ENCODE measurements around the gene SOX6.

SOX6 gene

GRCh38 chr11:15957234-15957633, 399.1 kb downstream of the SOX6 start:
- TF ChIP-seq SPI1 (IDR thresholded peaks at IDR 0.05; ENCODE audit: low read depth, low read length) (no peak), POLR2AphosphoS5 (IDR thresholded peaks at IDR 0.05; ENCODE audit: low read depth, low read length) (no peak), PAX5 (IDR thresholded peaks at IDR 0.05; ENCODE audit: insufficient read depth, low read length, severe bottlenecking) (no peak), POU2F2 (IDR thresholded peaks at IDR 0.05; ENCODE audit: low read depth, low read length) (no peak), TAF1 (IDR thresholded peaks at IDR 0.05; ENCODE audit: low read depth, low read length) (no peak), POLR2A (IDR thresholded peaks at IDR 0.05; ENCODE audit: low read depth, low read length) (no peak)
- FAIRE-seq (no peak), DNase-seq (ENCODE audit: insufficient read length, low spot score) (no peak)

- TF ChIP-seq POLR2AphosphoS5 (IDR thresholded peaks at IDR 0.05; ENCODE audit: low read depth, low read length) = no peak
- TF ChIP-seq POU2F2 (IDR thresholded peaks at IDR 0.05; ENCODE audit: low read depth, low read length) = no peak
- no peak for TF ChIP-seq TAF1 (IDR thresholded peaks at IDR 0.05; ENCODE audit: low read depth, low read length)
- TF ChIP-seq POLR2A (IDR thresholded peaks at IDR 0.05; ENCODE audit: low read depth, low read length) = no peak
- TF ChIP-seq SPI1 (IDR thresholded peaks at IDR 0.05; ENCODE audit: low read depth, low read length) = no peak
- no peak for TF ChIP-seq PAX5 (IDR thresholded peaks at IDR 0.05; ENCODE audit: insufficient read depth, low read length, severe bottlenecking)
- no peak for DNase-seq (ENCODE audit: insufficient read length, low spot score)
- no peak for FAIRE-seq
These were observed 400.0 kb downstream of the SOX6 start for GRCh38 chr11:15956302-15956701.

- no peak for TF ChIP-seq TAF1 (IDR thresholded peaks at IDR 0.05; ENCODE audit: low read depth, low read length)
- no peak for TF ChIP-seq POU2F2 (IDR thresholded peaks at IDR 0.05; ENCODE audit: low read depth, low read length)
- TF ChIP-seq POLR2A (IDR thresholded peaks at IDR 0.05; ENCODE audit: low read depth, low read length) = no peak
- no peak for TF ChIP-seq PAX5 (IDR thresholded peaks at IDR 0.05; ENCODE audit: insufficient read depth, low read length, severe bottlenecking)
- DNase-seq (ENCODE audit: insufficient read length, low spot score) = no peak
- no peak for FAIRE-seq
These were observed 400.8 kb downstream of the SOX6 start for GRCh38 chr11:15955595-15955994.

- FAIRE-seq (no peak), DNase-seq (ENCODE audit: insufficient read length, low spot score) (no peak)
- TF ChIP-seq PAX5 (IDR thresholded peaks at IDR 0.05; ENCODE audit: insufficient read depth, low read length, severe bottlenecking) (no peak), TAF1 (IDR thresholded peaks at IDR 0.05; ENCODE audit: low read depth, low read length) (no peak)
These were observed 408.4 kb downstream of the SOX6 start for GRCh38 chr11:15947681-15948648.

- no peak for TF ChIP-seq POLR2AphosphoS5 (IDR thresholded peaks at IDR 0.05; ENCODE audit: low read depth, low read length)
- no peak for TF ChIP-seq PAX5 (IDR thresholded peaks at IDR 0.05; ENCODE audit: insufficient read depth, low read length, severe bottlenecking)
- no peak for TF ChIP-seq POLR2A (IDR thresholded peaks at IDR 0.05; ENCODE audit: low read depth, low read length)
- TF ChIP-seq POU2F2 (IDR thresholded peaks at IDR 0.05; ENCODE audit: low read depth, low read length) = no peak
- no peak for TF ChIP-seq TAF1 (IDR thresholded peaks at IDR 0.05; ENCODE audit: low read depth, low read length)
- TF ChIP-seq SPI1 (IDR thresholded peaks at IDR 0.05; ENCODE audit: low read depth, low read length) = no peak
- DNase-seq (ENCODE audit: insufficient read length, low spot score) (no peak), FAIRE-seq (no peak)
These were observed 410.6 kb downstream of the SOX6 start for GRCh38 chr11:15945726-15946125.

GRCh38 chr11:15944460-15944859, 411.9 kb downstream of the SOX6 start:
- no peak for FAIRE-seq
- DNase-seq (ENCODE audit: insufficient read length, low spot score) = no peak
- TF ChIP-seq POLR2A (IDR thresholded peaks at IDR 0.05; ENCODE audit: low read depth, low read length) (no peak), POU2F2 (IDR thresholded peaks at IDR 0.05; ENCODE audit: low read depth, low read length) (no peak), TAF1 (IDR thresholded peaks at IDR 0.05; ENCODE audit: low read depth, low read length) (no peak), PAX5 (IDR thresholded peaks at IDR 0.05; ENCODE audit: insufficient read depth, low read length, severe bottlenecking) (no peak), SPI1 (IDR thresholded peaks at IDR 0.05; ENCODE audit: low read depth, low read length) (no peak), POLR2AphosphoS5 (IDR thresholded peaks at IDR 0.05; ENCODE audit: low read depth, low read length) (no peak)

GRCh38 chr11:15943418-15944197, 412.7 kb downstream of the SOX6 start:
- DNase-seq (ENCODE audit: insufficient read length, low spot score) (no peak), FAIRE-seq (no peak)
- TF ChIP-seq SPI1 (IDR thresholded peaks at IDR 0.05; ENCODE audit: low read depth, low read length) = no peak
- no peak for TF ChIP-seq POU2F2 (IDR thresholded peaks at IDR 0.05; ENCODE audit: low read depth, low read length)
- TF ChIP-seq TAF1 (IDR thresholded peaks at IDR 0.05; ENCODE audit: low read depth, low read length) = no peak
- no peak for TF ChIP-seq PAX5 (IDR thresholded peaks at IDR 0.05; ENCODE audit: insufficient read depth, low read length, severe bottlenecking)
- TF ChIP-seq POLR2A (IDR thresholded peaks at IDR 0.05; ENCODE audit: low read depth, low read length) = no peak
- TF ChIP-seq POLR2AphosphoS5 (IDR thresholded peaks at IDR 0.05; ENCODE audit: low read depth, low read length) = no peak

GRCh38 chr11:15942936-15943335, 413.4 kb downstream of the SOX6 start:
- FAIRE-seq = no peak
- no peak for DNase-seq (ENCODE audit: insufficient read length, low spot score)

GRCh38 chr11:15942126-15942525, 414.2 kb downstream of the SOX6 start:
- no peak for FAIRE-seq
- DNase-seq (ENCODE audit: insufficient read length, low spot score) = no peak
- no peak for TF ChIP-seq POLR2AphosphoS5 (IDR thresholded peaks at IDR 0.05; ENCODE audit: low read depth, low read length)
- TF ChIP-seq SPI1 (IDR thresholded peaks at IDR 0.05; ENCODE audit: low read depth, low read length) = no peak
- no peak for TF ChIP-seq PAX5 (IDR thresholded peaks at IDR 0.05; ENCODE audit: insufficient read depth, low read length, severe bottlenecking)
- no peak for TF ChIP-seq TAF1 (IDR thresholded peaks at IDR 0.05; ENCODE audit: low read depth, low read length)
- TF ChIP-seq POLR2A (IDR thresholded peaks at IDR 0.05; ENCODE audit: low read depth, low read length) = no peak
- TF ChIP-seq POU2F2 (IDR thresholded peaks at IDR 0.05; ENCODE audit: low read depth, low read length) = no peak

More at GRCh38 chr11:15942936-15943335, 413.4 kb downstream of the SOX6 start:
- no peak for TF ChIP-seq POLR2A (IDR thresholded peaks at IDR 0.05; ENCODE audit: low read depth, low read length)
- no peak for TF ChIP-seq POLR2AphosphoS5 (IDR thresholded peaks at IDR 0.05; ENCODE audit: low read depth, low read length)
- no peak for TF ChIP-seq POU2F2 (IDR thresholded peaks at IDR 0.05; ENCODE audit: low read depth, low read length)
- no peak for TF ChIP-seq TAF1 (IDR thresholded peaks at IDR 0.05; ENCODE audit: low read depth, low read length)
- TF ChIP-seq PAX5 (IDR thresholded peaks at IDR 0.05; ENCODE audit: insufficient read depth, low read length, severe bottlenecking) = no peak
- TF ChIP-seq SPI1 (IDR thresholded peaks at IDR 0.05; ENCODE audit: low read depth, low read length) = no peak

All from GM12891 (cell line).